NOMO-1 (cell line): Measurements from ENCODE around the gene MRPS14.

Source experiments
- DNase-seq, 2 experiments: peaks; one replicate each; lab custom pipeline; 2025; ENCODE audit not compliant: unreplicated experiment in 2 of 2; lab: John Stamatoyannopoulos, UW

MRPS14 gene

DNA sequence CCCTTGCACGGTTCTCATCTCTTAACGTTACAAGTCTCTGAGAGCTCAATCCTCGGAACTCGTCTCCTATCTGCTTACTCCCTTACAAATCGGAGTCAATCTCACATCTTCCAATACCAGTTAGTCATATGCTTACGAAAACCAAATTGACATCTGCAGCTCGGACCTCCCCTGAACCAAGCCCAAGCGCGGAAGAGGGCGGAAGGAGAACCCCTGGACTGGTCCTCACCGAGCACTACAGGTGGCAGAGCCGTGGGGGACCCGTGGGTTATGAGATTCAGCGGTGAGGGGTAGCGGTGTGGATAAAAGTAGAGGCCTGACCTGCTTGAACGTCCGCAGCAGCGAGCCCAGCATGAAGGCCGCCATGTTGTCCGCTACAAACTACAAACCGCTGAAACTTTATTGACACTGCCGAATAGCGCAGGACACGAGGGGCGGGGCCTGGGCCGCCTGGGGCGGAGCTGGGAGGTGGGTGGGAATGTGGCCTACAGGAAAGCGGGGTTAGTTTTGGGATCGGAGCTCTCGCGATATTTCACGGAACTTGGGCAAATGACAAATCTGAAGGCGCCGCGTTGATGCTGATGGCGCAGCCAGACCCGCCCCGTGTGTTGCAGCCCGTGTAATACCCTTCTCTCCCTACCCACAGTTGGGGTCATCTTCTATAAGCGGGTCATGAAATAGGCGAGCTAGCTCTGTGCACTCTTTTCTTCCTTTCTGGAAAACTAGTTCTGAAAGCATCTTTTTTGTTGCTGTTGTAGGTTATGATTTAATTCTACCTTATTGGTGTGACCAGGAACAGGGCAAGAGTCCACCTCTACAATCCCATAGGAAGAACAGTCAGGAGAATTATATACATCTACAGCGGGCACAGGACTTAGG lies at the start of gene MRPS14:
Gene MRPS14 (minus strand): TSS at position 383 of the 879 bp plus-strand sequence. CDS start 17 bp downstream, at position 366.
- DNase-seq: peak; percentile 95 to 97

- DNase-seq: peak; percentile 53 to 75
These were observed 49.1 kb upstream of the MRPS14 start for GRCh38 chr1:175072099-175072951.

- DNase-seq: no peak
These were observed 48.2 kb upstream of the MRPS14 start for GRCh38 chr1:175071276-175071943.

GRCh38 chr1:175070818-175071217 lies 47.6 kb upstream of the MRPS14 start:
- DNase-seq: no peak

DNA sequence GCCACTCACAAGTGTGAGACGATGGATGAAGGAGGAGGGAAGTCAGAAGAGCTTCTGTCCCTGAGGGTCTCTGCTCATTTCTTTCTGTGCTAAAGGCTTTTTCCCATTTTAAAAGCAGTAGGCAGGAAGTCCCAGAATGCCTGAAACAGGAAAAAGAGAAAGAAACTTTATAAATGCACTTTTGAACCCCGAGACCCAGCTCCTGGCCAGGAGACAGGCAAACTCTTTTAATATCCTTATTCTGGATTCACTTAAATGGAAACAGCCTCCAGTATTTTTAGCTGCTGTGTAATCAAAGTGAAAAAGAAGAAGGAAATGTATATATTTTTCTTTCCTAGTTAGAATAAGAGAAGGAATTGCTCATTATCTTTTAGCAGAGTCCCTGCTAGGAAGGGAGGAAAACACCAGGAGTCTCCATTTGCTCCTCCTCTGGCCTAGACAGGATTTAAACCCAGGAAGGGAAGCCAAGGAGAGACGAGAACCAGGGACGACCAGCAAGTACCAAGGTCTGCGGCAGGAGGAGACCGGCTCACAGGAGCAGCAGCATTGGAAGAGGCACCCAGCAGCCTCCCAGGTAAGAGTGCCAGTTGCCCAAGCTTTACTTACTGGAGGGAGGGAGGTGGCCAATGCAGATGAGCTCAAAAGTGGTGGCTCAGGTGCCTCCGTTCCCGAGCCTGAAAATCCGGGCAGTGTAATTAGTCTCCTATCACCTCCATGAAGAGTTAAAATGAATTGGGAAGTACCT lies 44.3 kb upstream of the MRPS14 start, which contains the start of gene TNN:
Gene TNN (plus strand): TSS at position 472 of the 745 bp plus-strand sequence. CDS start 9,586 bp downstream, outside the sequence.
- DNase-seq: no peak

- DNase-seq: no peak
These were observed 39.6 kb upstream of the MRPS14 start for GRCh38 chr1:175062858-175063257.

DNA sequence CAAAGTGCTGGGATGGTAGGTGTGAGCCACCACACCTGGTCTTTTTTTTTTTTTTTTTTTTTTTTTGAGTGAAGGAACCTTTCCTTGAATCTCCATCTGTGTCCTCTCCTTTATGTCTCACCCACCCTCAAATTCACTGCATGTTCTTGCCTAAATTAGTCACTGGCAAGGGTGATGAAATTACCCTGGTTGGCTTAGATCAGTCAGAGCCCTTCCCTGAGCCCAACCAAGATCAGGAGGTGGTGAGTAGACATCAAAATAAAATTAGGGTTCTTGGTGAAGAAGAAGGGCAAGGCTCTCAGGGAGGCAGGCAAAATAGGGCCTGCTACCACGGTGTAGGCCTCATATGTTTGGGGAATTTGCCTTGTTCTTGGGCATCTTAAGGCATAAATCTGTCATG lies 39.1 kb upstream of the MRPS14 start:
- no peak for DNase-seq

- DNase-seq: no peak
These were observed 31.5 kb upstream of the MRPS14 start for GRCh38 chr1:175054736-175055135.

- DNase-seq: no peak
These were observed 27.8 kb upstream of the MRPS14 start for GRCh38 chr1:175050992-175051391.

DNA sequence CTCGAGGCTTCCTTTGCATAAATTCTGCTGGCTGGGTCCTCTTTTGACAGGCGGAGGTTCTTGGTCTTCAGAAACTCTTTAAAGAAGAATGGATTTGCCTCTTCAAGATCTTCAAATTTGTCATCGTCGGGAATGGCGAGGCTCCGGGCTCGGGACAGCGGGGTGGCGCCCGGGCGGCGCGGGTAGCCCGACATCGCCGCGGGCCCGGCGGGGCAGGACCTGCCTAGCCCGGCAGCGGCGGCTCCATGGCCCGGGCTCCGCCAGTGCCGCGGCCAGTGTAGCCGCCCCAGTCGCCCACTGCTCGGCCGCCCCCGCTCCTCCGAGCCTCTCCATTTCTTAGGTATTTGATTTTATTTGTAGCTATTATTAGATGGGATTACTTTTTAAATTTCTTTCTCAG lies 22.3 kb upstream of the MRPS14 start:
- DNase-seq: no peak

DNA sequence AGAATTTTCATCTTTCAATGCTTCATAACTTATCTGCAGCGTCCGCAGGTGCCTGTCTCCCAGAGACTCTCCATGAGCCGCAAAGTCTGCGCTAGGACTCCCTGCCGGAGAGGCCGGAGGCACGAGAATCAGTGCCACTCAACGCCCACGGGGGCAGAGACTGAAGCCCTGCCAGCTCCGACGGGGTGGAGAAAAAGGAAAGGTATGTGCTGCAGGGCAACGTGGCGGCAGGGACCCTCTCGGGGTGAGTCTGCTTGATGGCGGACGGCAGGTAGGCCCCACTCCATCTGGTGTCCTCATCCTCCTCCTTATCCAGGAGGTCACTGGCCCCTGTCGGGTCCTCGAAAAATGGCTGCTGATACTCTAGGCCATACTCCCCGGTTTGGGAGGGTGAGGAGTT lies 21.9 kb upstream of the MRPS14 start:
- DNase-seq: no peak

GRCh38 chr1:175044591-175044990 lies 21.4 kb upstream of the MRPS14 start:
- peak; percentile 81 to 89 for DNase-seq

DNA sequence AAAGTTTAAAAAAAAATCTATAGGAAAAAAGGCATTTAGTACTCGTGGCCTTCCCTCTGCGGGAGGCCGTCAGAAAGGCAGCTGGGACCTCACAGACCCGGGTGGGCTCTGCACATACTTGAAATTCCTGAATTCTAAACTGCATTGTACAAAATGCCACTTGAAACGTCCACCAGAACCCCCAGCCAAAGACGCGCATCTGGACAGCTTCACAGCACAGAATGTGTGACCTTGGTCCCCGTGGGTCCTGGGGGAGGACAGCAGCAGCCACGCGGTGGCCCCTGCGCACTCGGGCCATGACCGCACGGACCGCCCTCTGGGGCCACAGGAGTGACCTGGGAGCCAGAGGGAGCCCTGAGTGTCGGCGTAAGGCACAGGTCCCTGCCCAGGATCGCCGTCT lies 20.6 kb upstream of the MRPS14 start:
- DNase-seq: no peak

DNA sequence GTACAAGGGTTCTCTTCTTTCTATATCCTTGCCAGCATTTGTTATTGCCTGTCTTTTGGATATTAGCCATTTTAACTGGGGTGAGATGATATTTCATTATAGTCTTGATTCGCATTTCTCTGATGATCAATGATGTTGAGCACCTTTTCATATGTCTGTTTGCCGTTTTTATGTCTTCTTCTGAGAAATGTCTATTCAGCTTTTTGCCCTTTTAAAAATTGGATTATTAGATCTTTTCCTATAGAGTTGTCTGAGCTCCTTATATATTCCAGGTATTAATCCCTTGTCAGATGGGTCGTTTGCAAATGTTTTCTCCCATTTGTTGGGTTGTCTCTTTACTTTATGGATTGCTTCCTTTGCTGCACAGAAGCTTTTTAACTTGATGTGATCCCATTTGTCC lies 19.4 kb upstream of the MRPS14 start:
- DNase-seq: no peak

- DNase-seq: no peak
These were observed 17.2 kb upstream of the MRPS14 start for GRCh38 chr1:175040324-175040879.

- no peak for DNase-seq
These were observed 14.2 kb upstream of the MRPS14 start for GRCh38 chr1:175037416-175037815.

DNA sequence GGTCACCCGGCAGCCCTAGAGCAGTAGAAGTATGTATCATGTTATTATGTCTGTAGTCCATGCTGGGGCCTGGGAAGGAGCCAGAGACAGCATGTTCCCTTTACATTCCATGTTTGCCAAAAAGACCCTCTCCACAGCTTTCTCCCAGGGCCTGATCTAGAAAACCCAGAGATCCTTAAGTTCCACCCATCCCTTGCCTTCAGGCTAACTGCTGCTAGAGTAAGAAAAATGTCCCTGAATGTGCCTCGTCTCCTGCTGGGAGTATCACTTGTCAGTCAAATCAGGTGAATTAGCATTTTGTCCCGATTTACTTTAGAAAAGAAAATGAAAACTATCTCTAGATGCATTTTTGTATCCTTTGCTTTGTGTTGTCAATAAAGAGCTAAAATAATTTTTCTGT lies 13.3 kb upstream of the MRPS14 start:
- no peak for DNase-seq

DNA sequence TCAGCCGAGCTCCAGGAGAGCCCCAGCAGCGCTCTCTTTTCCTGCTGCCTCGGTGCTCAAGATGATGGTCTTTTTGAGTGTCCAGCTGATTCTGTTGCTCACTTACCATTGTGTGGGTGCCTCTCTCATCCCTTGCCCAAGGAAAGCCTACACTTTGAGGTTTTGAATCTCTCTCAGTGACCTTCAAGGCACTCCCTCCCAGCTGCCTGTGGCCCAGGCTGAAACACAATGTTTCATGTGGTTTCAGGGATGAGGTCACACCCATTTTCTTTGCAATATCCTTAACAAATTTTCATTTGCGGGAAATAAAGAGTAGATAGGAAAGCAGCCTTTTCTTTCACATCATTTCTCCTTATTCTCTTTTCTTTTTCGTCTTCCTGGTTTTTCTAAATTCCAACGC lies 12.6 kb upstream of the MRPS14 start:
- no peak for DNase-seq

DNA sequence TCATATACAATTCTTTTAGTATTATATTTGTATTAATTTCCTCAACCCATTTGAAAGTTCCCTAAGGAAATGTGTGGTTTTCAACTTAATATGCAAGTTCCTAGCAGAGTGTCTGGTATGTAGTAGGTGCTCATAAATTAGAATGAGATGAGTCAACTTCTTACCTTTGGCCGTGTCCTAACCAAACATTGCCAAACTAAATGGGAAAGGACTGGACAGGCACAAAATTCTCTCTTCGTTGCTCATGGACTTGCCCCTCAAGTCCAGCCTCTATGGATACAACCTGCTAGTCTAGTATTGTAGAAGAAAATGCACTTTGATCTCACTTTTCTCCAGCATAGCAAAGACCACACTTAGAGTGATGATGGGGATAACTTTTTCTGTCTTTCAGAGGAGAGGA lies 11.6 kb upstream of the MRPS14 start:
- no peak for DNase-seq

DNA sequence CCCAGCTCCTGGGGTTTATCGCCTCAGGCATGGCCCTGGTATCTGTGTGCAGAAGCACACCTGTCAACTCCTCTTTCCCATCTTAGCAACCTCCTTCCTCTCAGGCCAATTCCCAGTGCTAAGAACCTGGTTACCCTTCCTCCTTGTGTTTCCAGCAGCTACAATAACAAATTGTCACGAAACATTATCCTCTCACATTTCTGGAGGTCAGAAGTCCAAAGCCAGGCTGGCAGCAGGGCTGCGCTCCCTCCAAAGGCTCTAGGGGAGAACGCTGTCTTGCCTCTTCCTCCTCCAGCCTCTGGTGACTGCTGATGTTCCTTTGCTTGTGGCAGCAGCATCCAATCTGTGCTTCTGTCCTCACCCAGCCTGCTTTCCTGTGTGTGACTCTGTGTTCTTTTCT lies 10.7 kb upstream of the MRPS14 start:
- DNase-seq: no peak
